ENCODE results near the gene VPS37B. TPM values are rescaled to one million over a fixed set of nuclear protein-coding genes. Genes with fewer than 3 reads are reported as not detected.

The VPS37B gene
- total and polyA plus RNA-seq, 2 of the 8 experiments (the other 6 are each of a cell fraction or from before 2014, with no cell fraction given): 11.9 to 15.7 TPM

DNA sequence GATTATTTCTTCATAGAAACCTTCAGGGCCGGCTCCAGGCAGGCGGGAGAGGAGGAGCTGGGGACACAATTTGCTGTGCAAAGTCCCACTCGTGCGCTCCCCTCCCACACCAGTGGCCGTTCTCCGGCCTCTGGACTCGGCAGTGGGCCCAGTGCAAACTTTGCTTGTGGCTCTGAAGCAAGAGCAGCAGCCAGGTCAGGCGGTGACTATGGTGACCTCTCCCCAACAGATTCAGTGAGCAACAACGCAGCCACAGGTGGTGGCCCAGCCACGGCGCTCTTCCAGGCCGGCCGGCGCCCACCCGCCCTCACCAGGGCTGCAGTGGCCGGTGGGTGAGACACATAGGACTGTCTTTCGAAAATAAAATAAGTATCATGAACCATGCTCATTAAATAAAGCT lies 29.5 kb downstream of the VPS37B start (continued):
- no peak for TF ChIP-seq SP2 (IDR thresholded peaks at IDR 0.05; ENCODE audit: low read length)
- TF ChIP-seq HDAC6 (IDR thresholded peaks at IDR 0.05; ENCODE audit: low read depth, low read length): no peak
- no peak for TF ChIP-seq CBX8 (IDR thresholded peaks at IDR 0.05; ENCODE audit: borderline replicate concordance, low read depth, low read length)
- no peak for TF ChIP-seq EP300 (IDR thresholded peaks at IDR 0.05; ENCODE audit: borderline replicate concordance in 1 of 2, low read depth in 2 of 2, low read length in 2 of 2)
- TF ChIP-seq SAP30 (IDR thresholded peaks at IDR 0.05; ENCODE audit: insufficient read depth, insufficient replicate concordance, low read length): no peak
- TF ChIP-seq CREB1 (IDR thresholded peaks at IDR 0.05): no peak
- no peak; the same call in 1 of the 2 replicates for TF ChIP-seq POLR2AphosphoS5 (IDR thresholded peaks at IDR 0.05; ENCODE audit: low read depth, low read length)

All from H1 (cell line).